ENCODE measurements around the gene ZNF664.
A peak's percentile ranks its signal among the peaks of the same experiment; 100 is the strongest.

ZNF664 gene

DNA sequence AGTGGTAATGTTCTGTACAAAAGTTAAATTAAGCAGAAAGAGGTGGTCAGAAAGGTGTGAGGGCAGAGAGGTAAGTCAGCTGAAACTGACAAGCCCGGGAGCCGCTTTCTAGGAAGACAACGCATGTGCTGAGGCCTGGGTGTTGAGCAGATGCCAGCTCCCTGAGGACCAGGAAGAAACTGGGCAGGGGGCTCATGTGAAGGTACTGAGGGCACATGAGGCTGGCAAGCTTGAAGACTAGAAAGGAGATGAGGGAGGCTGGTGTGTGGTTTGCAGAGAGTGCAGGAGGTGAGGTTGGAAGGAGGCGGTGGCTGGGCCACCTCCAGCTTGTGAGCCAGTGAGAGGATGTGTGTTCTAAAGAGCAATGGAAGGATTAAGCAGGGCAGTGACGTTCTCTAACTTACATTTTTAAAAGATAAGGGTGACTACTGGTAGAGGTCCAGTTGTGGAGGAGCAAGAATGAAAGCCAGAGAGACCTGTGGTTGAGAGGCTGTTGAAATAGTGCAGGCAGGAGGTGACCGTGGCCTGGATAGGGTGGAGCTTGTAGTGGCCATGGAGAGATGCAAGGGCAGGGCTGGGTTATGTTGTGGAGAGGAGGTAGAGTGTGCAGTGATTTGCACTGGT lies 29.1 kb downstream of the ZNF664 start:
- peak; percentile 69 for DNase-seq (ENCODE audit: low read depth)
- TF ChIP-seq, protein P1, sequence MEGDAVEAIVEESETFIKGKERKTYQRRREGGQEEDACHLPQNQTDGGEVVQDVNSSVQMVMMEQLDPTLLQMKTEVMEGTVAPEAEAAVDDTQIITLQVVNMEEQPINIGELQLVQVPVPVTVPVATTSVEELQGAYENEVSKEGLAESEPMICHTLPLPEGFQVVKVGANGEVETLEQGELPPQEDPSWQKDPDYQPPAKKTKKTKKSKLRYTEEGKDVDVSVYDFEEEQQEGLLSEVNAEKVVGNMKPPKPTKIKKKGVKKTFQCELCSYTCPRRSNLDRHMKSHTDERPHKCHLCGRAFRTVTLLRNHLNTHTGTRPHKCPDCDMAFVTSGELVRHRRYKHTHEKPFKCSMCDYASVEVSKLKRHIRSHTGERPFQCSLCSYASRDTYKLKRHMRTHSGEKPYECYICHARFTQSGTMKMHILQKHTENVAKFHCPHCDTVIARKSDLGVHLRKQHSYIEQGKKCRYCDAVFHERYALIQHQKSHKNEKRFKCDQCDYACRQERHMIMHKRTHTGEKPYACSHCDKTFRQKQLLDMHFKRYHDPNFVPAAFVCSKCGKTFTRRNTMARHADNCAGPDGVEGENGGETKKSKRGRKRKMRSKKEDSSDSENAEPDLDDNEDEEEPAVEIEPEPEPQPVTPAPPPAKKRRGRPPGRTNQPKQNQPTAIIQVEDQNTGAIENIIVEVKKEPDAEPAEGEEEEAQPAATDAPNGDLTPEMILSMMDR (conservative IDR thresholded peaks at IDR 0.05; ENCODE audit: low read depth, low read length): no peak
- H3K4me3 ChIP-seq (ENCODE audit: low read depth, low read length): no peak overlapping the region

DNA sequence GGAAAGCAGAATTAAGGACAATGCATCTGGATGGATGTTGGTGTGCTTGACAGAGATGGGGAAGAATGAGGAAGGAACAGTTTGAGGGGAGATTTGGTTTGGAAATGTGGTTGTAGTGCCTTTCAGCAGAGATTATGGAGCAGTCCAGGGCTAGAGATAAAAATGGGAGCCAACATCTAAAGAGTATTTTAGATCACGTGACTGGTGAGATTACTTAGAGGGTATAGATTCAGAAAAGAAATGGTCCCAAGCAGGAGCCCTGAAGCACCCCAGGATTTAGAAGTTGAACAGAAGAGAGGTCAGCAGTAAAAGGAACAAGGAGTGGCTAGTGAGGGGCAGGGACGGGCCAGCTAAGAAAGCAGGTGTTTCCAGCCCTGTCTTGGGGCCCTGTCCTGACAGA lies 29.6 kb downstream of the ZNF664 start:
- DNase-seq (ENCODE audit: low read depth): no peak
- H3K4me3 ChIP-seq (ENCODE audit: low read depth, low read length): no peak overlapping the region
- TF ChIP-seq, protein P1 (conservative IDR thresholded peaks at IDR 0.05; ENCODE audit: low read depth, low read length): no peak

DNA sequence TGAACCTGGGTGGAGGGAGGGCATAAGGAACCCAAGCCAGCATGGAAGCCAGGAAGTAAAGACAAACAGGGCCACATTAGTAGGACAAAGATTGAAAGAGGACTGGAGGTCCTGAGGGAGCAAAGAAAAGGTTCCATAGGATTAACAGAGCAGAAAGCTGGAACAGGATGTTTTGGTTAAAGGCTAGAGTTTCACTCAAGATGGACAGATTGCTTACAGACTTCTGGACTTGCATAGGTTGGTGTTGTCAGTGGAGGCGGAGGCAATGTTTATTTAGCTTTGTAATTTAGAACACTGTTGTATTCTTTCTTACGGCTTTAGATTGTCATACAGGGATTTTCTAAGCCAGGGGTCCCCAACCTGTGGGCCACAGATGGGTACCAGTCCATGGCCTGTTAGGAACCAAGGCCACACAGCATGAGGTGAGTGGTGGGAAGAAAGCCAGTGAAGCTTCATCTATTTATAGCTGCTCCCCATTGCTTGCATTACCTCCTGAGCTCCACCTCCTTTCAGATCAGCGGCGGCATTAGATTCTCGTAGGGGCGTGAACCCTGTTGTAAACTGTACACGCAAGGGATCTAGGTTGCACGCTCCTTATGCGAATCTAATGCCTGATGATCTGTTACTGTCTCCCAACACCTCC lies 31.3 kb downstream of the ZNF664 start:
- peak; percentile 51 for DNase-seq (ENCODE audit: low read depth)
- TF ChIP-seq, protein P1 (conservative IDR thresholded peaks at IDR 0.05; ENCODE audit: low read depth, low read length): no peak
- H3K4me3 ChIP-seq (ENCODE audit: low read depth, low read length): no peak overlapping the region

DNA sequence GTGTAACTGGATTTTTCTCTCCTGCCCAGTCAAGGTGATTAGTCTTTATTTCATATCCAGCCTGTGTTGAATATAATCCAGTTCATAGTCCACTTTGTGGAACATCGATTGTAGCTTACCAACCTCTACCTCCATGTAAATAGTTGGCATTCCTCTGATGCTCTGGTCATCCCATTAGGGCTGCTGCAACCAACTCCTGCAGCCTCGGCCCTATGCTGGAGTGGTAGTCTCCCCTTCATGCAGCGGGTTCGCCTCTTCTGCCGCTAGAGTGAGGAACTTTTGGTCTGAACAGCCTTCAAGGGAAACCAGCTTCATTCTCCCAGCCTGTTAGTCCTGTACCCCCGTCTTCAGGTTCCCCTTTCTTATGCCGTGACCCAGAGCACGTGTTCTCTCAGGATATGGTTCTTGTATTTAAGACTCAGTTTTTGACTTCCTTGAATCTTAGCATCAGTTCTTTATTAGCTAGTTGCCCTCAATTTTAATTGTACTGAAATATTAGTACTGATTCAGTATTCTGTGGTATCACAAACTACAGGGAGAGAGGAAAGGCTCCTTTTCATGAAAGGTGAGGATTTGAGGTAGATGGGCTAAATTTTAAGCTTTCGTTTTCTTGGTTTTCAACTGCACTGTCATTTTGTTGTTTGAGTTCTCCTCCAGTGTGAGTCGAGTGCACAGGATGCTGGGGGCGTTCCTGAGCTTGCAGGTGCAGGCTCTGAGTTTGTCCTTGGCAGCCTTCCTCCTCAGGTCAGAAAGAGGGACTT lies 33.2 kb downstream of the ZNF664 start:
- TF ChIP-seq, protein P1 (conservative IDR thresholded peaks at IDR 0.05; ENCODE audit: low read depth, low read length): no peak
- H3K4me3 ChIP-seq (ENCODE audit: low read depth, low read length): no peak overlapping the region
- DNase-seq (ENCODE audit: low read depth): no peak

DNA sequence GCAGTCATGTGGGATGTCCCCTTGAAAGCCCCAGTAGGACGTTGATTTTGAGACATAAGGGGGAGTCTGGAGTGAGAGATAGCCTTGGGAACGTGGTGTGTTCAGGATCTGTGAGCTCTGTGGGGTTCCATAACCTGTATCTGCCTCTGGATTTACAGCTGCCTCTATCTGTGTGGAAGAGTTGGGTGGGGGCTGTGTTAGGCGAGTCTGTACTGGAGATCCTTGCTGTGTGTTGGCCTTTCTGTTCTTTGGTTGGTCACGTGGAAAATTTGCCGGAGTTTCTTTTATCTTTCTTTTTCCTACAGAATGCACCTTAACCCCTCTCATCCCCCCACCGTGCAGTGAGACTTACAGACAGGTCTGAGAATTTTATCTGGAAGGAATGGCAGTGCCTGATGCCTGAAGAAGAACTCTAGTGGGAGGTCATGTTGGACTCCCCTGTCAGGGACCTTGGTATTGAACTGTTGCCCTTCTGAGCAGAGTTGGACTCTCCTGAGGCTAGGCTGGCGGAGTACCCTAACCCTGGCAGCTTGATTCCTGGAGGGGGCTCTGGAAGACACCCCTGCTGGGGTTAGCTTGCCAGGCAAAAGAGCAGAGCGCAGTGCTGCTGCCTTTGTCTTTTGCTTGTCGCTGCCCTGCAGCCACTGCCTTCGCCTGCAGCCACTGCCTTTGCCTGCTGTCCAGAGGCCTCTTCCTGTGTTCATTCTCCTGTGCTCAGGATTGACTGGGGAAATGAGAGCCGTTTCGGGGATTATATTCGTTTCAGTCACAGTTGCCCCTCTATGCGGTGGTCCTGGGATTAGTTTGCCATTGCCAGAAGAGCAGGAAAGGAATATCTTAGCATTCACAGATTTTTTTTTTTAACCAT lies 34.1 kb downstream of the ZNF664 start:
- H3K4me3 ChIP-seq (ENCODE audit: low read depth, low read length): no peak overlapping the region
- DNase-seq (ENCODE audit: low read depth): no peak
- TF ChIP-seq, protein P1 (conservative IDR thresholded peaks at IDR 0.05; ENCODE audit: low read depth, low read length): no peak

DNA sequence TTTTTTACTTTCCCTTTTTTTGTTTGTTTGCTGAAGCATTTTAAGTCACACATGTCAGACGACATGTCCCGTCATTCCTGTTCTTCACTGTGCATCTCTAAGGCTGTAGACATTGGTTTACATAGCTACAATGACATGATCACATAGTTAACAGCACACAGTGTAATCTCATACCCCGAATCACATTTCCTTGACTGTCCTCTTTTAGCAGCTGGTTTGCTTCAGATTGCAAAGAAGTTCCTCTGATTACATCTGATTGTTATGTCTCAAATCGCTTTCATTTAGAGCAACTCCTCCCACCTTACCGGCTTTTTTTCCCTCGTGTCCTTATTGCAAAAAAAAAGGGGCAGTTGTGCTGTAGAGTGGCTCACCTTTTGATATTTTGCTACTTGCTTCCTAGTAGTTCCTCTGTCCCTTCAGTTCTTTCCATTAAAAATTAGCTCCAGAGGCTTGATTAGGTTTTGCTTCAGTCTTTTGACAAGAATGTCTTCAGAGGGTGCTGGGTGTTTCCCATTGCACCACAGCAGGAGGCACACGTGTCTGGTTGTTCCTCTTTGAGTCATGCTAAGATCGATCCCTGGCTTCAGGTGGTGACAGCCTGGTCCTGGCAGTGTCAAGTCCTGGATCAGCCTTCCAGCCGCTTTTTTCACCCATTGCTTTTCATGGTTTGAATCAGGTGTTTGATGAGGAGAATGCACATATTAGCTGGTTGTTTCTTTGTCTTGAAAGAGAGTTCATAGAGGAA lies 35.0 kb downstream of the ZNF664 start:
- peak; percentile 62 for DNase-seq (ENCODE audit: low read depth)
- TF ChIP-seq, protein P1 (conservative IDR thresholded peaks at IDR 0.05; ENCODE audit: low read depth, low read length): no peak
- no peak overlapping the region for H3K4me3 ChIP-seq (ENCODE audit: low read depth, low read length)

All from choroid plexus epithelial cell (primary cell).